ENCODE results near the gene ZDHHC11B. TPM values are rescaled to one million over a fixed set of nuclear protein-coding genes. Genes with fewer than 3 reads are reported as not detected.

ZDHHC11B gene
- total RNA-seq, 4 donors from 2014 or later = 2.5 to 19.0 (median 4.7) TPM

GRCh38 chr5:675111-675870 lies 109.2 kb downstream of the ZDHHC11B start:
- peak in 1 of 2 donors; percentile 84 for DNase-seq (ENCODE audit: low spot score in 2 of 2)
- intact Hi-C loops (cut with DNase I; ENCODE audit: low total_unique reads) = no loop called here
- WGBS, 2 donors = 69 to 87% methylated on average over 15 to 20 of the region's 20 CpGs
- TF ChIP-seq CTCF (IDR thresholded peaks at IDR 0.05) (no peak), POLR2A (IDR thresholded peaks at IDR 0.05) (no peak)
- no peak overlapping the region for H3K4me3 ChIP-seq (ENCODE audit: low read depth, poor library complexity, severe bottlenecking)

GRCh38 chr5:674630-675011 lies 109.9 kb downstream of the ZDHHC11B start:
- TF ChIP-seq POLR2A (IDR thresholded peaks at IDR 0.05) = no peak
- TF ChIP-seq CTCF (IDR thresholded peaks at IDR 0.05) = no peak
- WGBS, 2 donors = 33 to 41% methylated on average over 5 to 6 of the region's 7 CpGs
- no peak for DNase-seq (ENCODE audit: low spot score in 2 of 2)
- intact Hi-C loops (cut with DNase I; ENCODE audit: low total_unique reads) = loop anchor here (5.0 kb wide), 1 partner anchor 228 kb away; no protein-coding TSS in a partner anchor
- H3K4me3 ChIP-seq (ENCODE audit: low read depth, poor library complexity, severe bottlenecking) = no peak overlapping the region

GRCh38 chr5:673831-674629 lies 110.5 kb downstream of the ZDHHC11B start:
- WGBS, 2 donors = 25 to 33% methylated on average over 18 to 19 of the region's 27 CpGs
- intact Hi-C loops (cut with DNase I; ENCODE audit: low total_unique reads) = loop anchor here (5.0 kb wide), 1 partner anchor 228 kb away; no protein-coding TSS in a partner anchor
- no peak for DNase-seq (ENCODE audit: low spot score in 2 of 2)
- no peak overlapping the region for H3K4me3 ChIP-seq (ENCODE audit: low read depth, poor library complexity, severe bottlenecking)
- TF ChIP-seq POLR2A (IDR thresholded peaks at IDR 0.05) (no peak), CTCF (IDR thresholded peaks at IDR 0.05) (no peak)

GRCh38 chr5:673161-673830 lies 111.2 kb downstream of the ZDHHC11B start:
- no peak overlapping the region for H3K4me3 ChIP-seq (ENCODE audit: low read depth, poor library complexity, severe bottlenecking)
- no peak for TF ChIP-seq POLR2A (IDR thresholded peaks at IDR 0.05)
- no peak for TF ChIP-seq CTCF (IDR thresholded peaks at IDR 0.05)
- intact Hi-C loops (cut with DNase I; ENCODE audit: low total_unique reads) = loop anchor here (5.0 kb wide), 1 partner anchor 229 kb away; no protein-coding TSS in a partner anchor
- DNase-seq (ENCODE audit: low spot score in 2 of 2) = no peak
- 27 to 34% methylated on average over 16 to 19 of the region's 19 CpGs for WGBS, 2 donors

GRCh38 chr5:672329-673160 lies 112.0 kb downstream of the ZDHHC11B start:
- no peak overlapping the region for H3K4me3 ChIP-seq (ENCODE audit: low read depth, poor library complexity, severe bottlenecking)
- WGBS, 2 donors = 1 to 5% methylated on average over 20 to 25 of the region's 27 CpGs
- TF ChIP-seq CTCF (IDR thresholded peaks at IDR 0.05) = no peak
- no peak for TF ChIP-seq POLR2A (IDR thresholded peaks at IDR 0.05)
- intact Hi-C loops (cut with DNase I; ENCODE audit: low total_unique reads) = loop anchor here (5.0 kb wide), 1 partner anchor 230 kb away; no protein-coding TSS in a partner anchor
- DNase-seq (ENCODE audit: low spot score in 2 of 2) = peak; percentile 62 to 88
